ENCODE results near the gene GPM6B. TPM values are rescaled to one million over a fixed set of nuclear protein-coding genes. Genes with fewer than 3 reads are reported as not detected.

Gene GPM6B, protein sequence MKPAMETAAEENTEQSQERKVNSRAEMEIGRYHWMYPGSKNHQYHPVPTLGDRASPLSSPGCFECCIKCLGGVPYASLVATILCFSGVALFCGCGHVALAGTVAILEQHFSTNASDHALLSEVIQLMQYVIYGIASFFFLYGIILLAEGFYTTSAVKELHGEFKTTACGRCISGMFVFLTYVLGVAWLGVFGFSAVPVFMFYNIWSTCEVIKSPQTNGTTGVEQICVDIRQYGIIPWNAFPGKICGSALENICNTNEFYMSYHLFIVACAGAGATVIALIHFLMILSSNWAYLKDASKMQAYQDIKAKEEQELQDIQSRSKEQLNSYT
- not detected for total RNA-seq

DNA sequence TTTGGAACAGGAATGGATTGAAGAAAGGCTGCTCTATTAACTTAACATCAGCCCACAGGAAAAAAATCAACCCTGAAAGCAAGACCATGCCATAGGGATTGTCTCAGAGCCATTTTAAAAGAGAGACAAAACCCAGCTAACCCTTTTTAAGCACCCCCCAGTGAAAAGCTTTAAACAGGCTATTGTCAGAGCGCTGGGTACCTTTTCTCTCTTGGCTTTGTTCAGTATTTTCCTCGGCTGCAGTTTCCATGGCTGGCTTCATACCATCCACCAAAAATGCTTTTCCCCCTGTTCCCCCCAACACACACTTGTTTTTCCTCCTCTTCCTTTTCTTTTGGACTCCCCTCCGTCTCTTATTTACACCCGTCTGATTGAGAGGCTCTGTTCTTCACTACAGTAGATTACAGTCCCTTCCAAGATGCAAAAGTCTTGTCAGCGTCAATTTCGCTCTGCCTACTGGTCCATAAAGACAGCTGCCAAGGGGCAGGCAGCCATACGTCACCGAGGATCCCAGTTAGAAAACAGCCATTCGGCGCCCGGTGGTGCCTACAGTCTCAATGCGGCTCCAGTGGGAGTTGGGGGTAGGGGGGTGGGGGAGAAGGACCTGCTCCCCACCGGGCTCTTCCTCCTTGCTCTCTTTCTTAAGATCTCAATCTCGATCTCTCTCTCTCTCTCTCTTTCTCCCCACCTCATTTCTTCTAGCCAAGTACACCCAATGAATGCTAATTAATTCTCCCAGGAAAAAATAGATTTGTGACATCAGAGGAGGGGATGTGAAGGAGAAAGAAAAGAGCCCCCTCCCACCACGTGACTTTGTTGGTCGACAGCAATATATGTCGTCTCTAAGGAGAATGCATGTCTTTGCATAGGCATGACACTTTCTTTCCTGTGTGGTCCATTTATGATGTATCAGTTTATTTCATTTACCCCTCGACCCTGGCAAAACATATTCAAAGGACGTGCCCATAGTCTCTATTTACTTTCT is at the start of gene GPM6B:
GPM6B (minus strand) TSS at position 451 of the 985 bp plus-strand sequence; CDS start at position 262, 189 bp downstream.
- no peak for DNase-seq (ENCODE audit: low spot score)
- no peak for ATAC-seq
- Mint-ChIP-seq H3K4me1 (ENCODE audit: low read depth in 2 of 2) (no peaks in the 10 kb centered on the region), H3K27me3 (peaks cover 25 to 37% of the 10 kb centered on the region in 2 donors), H3K4me3 (no peak within 1 kb of the TSS), H3K36me3 (no peaks in the 10 kb centered on the region), H3K27ac (no peak within 1 kb of the TSS), H3K9me3 (no peaks in the 10 kb centered on the region)

DNA sequence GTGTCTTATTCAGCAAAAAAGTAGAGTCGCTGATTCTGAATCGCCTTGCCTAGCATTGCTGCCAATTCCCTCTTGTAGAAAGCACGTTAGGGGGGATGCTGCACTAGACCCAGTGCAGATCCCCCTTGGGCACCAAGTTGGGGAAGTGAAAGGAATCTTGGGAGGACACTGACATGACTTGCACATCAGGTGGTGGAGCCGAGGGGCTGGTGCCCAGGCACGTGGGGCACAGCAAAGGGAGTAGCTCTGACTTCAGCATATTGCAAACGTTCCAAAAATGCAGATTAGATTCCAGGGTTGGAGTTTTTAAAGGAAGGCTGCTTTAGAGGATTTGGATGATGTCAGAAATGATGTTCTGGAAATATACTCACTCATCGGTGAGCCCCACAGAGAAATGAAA is 47.4 kb upstream of the GPM6B start:
- Mint-ChIP-seq H3K27me3 (peaks cover 0 to 37% of the 10 kb centered on the region in 2 donors), H3K4me3 (no peak overlapping the region), H3K9me3 (no peaks in the 10 kb centered on the region), H3K27ac (no peak overlapping the region), H3K36me3 (no peaks in the 10 kb centered on the region), H3K4me1 (ENCODE audit: low read depth in 2 of 2) (no peaks in the 10 kb centered on the region)
- DNase-seq (ENCODE audit: low spot score) (no peak), ATAC-seq (no peak)

DNA sequence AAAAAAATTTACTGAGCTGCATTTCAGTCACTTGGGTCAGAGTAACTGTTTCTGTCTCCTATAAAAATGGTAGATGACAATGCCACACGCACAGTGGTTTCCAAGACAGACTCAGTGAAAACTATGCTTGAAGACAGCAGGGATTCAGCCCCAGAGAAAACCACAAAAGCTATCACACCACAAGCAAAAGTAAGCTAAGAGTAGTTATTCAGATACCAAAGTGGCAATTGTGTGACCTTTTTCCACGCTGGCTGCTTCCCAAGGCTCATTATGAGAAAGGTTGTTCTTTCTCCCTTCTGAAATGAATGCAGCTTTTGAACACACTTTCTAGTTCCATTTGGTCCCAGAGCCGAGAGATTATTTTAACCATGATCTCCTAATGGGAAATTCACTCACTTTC is 46.4 kb upstream of the GPM6B start:
- no peaks in the 10 kb centered on the region for H3K4me1 Mint-ChIP-seq (ENCODE audit: low read depth in 2 of 2)
- ATAC-seq: no peak
- no peak overlapping the region for H3K27ac Mint-ChIP-seq
- no peaks in the 10 kb centered on the region for H3K36me3 Mint-ChIP-seq
- H3K27me3 Mint-ChIP-seq: peaks cover 7 to 34% of the 10 kb centered on the region in 2 donors
- H3K9me3 Mint-ChIP-seq: no peaks in the 10 kb centered on the region
- H3K4me3 Mint-ChIP-seq: no peak overlapping the region
- DNase-seq (ENCODE audit: low spot score): no peak

DNA sequence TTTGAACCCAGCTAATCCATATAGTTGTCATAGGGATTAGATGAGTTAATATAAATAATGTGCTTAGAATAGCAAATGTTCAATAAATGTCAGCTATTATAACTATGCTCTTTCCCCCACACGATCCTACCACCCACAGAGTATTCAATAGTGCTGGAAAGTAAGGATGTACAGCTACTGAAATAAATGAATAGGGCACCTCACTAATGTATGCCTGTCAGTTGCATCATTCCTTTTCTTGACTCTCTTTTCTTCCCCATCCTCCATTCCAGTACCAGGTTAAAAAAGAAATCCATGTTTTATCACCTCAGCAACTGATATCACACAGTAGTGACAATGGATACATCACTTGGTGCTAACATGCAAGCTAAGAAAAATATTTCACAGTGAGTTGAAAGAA is 42.8 kb upstream of the GPM6B start:
- Mint-ChIP-seq H3K27me3 (peaks cover 15 to 32% of the 10 kb centered on the region in 2 donors), H3K9me3 (no peaks in the 10 kb centered on the region)

DNA sequence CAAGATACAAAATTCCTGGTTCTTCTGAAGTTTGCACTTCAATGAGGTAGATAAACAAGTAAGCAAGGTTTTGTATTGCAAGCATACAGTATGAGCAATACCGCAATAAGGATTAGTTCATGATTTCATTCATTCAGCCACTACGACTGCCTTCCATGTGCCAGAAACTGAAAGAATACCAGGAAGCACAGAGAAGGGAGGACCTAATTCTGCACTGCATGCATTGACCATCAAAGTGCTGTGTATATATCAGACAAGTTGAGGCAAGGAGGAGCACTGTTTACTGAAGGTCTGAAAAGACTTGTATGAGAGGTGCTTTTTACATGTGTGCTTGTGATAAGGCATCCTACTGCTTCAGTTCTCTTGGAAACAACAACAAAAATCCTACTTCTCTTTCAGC is 40.9 kb upstream of the GPM6B start:
- Mint-ChIP-seq H3K4me1 (ENCODE audit: low read depth in 2 of 2) (no peaks in the 10 kb centered on the region), H3K36me3 (no peaks in the 10 kb centered on the region), H3K4me3 (no peak overlapping the region), H3K27ac (no peak overlapping the region), H3K27me3 (peaks cover 15 to 24% of the 10 kb centered on the region in 2 donors), H3K9me3 (no peaks in the 10 kb centered on the region)
- ATAC-seq (no peak), DNase-seq (ENCODE audit: low spot score) (no peak)

More for the DNA sequence above, 42.8 kb upstream of the GPM6B start:
- Mint-ChIP-seq H3K36me3 (no peaks in the 10 kb centered on the region), H3K27ac (no peak overlapping the region), H3K4me1 (ENCODE audit: low read depth in 2 of 2) (no peaks in the 10 kb centered on the region), H3K4me3 (no peak overlapping the region)
- ATAC-seq: no peak
- no peak for DNase-seq (ENCODE audit: low spot score)

DNA sequence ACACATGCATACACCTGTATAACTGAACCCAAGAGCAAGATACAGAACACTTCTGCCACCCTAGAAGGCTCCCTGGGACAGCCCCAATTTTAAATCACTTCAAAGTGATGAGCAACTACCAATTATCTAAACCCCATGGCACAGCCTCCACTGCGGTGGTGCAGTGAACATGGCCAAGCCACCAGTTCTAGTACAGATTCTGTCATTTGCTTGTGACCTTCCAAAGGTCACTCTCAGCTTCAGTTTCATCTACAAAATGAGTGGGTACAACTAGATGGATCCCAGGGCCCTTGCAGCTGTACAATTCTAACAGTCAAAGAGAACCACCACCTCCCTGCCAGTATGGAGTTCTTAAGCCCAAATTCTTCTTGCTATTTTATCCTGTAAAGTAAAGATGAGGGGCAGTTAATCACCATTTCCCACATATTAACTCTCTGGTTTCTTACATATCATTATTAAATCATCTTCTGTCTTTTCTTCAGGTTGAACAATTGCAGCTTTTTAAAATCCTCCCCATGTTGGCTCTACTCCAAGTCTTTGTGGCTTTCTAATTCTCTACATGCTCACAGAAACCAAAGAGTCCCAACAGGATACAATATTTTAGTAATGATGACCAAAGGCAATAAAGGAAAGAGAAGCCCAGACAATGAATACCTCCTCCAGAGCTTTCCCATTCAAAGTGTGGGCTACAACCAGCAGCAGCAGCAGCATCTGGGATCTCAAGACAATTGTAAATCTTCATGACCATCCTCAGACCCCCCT is 39.0 kb upstream of the GPM6B start:
- Mint-ChIP-seq H3K27ac (no peak overlapping the region), H3K36me3 (no peaks in the 10 kb centered on the region), H3K27me3 (peaks cover 15 to 22% of the 10 kb centered on the region in 2 donors), H3K9me3 (no peaks in the 10 kb centered on the region), H3K4me1 (ENCODE audit: low read depth in 2 of 2) (no peaks in the 10 kb centered on the region), H3K4me3 (no peak overlapping the region)
- no peak for ATAC-seq
- no peak for DNase-seq (ENCODE audit: low spot score)

DNA sequence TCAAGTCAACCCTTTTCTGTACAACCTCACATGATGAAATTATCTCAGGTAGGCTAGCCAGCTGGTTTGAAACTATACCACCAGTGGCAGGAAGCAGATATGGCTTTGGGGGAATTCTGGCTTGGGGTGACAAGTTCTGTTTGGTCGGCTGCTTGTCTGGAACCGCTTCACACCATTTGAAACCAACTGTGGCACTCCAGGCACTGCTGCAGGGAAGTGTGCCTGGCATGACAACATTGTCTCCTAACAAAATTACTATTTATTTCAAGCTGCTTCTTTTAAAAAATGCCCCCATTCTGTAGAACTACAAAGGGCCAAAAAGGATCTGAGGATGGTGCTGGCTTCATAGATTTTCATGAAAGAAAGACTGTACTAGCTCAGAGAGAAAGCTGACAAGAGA is 37.1 kb upstream of the GPM6B start:
- Mint-ChIP-seq H3K36me3 (no peaks in the 10 kb centered on the region), H3K4me1 (ENCODE audit: low read depth in 2 of 2) (no peaks in the 10 kb centered on the region), H3K4me3 (no peak overlapping the region), H3K27me3 (peaks cover 15 to 22% of the 10 kb centered on the region in 2 donors), H3K9me3 (no peaks in the 10 kb centered on the region), H3K27ac (no peak overlapping the region)
- no peak for DNase-seq (ENCODE audit: low spot score)
- no peak for ATAC-seq

DNA sequence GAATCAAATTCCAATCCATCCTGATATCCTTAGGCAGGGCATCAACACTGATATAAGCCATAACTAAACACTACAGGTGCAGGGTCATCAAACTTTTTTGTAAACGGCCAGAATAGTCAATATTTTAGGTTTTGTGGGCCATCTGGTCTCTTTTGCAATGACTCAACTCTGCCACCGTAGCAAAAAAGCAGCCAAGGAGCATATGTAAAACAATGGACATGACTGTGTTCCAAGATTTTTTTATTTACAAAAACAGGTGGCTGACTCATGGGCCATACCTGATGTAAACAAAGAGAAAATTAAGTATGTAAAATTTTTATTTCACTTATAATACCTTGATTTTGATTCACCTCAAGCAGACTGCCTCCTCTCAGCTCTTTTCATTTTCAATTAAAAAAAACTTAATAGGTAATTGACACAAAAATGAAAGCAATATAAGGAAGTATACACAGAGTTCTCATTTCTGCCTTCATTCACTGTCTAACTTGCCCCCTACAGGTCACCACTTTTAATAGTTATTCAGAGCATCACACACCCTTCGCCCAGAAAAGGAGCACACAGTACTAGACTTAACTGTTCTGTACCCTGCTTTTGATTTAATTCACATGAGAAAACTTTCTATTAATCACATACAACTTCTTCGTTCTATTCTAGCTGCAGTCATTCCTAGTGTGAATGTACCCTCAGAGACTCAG is 35.3 kb upstream of the GPM6B start:
- ATAC-seq: no peak

DNA sequence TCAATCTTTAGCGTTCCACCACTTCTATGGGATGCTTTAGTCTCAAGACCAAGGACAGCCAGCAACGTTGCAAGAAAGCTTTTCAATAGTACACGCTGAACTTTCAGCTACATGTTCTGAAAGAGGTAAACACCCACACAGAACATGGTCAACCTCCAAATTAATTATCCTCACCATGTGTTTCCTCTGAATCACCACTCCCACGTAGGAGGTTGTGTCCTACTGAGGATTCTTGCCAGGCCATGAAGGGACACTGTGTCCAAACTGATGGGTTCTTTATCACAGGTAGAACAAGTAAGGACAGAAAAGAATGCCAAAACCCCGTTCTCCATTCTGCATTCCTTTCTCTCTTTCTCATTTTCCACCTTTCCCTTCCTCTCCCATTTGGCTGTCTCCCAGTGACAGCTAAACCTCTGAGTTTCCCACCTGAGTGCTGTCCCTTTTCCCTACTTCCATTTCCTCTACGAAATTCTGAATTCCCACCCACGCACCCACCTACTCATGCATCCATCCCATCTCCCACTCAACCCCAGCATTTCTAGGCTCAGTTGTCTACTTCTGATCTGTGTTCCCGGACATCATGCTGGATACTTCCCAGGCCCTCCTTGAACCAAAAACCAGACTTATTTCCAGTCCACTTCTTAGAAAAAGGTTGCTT is 29.0 kb upstream of the GPM6B start:
- Mint-ChIP-seq H3K4me3 (no peak overlapping the region), H3K4me1 (ENCODE audit: low read depth in 2 of 2) (no peaks in the 10 kb centered on the region), H3K27me3 (peaks cover 9 to 22% of the 10 kb centered on the region in 2 donors), H3K9me3 (no peaks in the 10 kb centered on the region), H3K27ac (no peak overlapping the region), H3K36me3 (no peaks in the 10 kb centered on the region)
- no peak for ATAC-seq
- no peak for DNase-seq (ENCODE audit: low spot score)

More for the DNA sequence above, 35.3 kb upstream of the GPM6B start:
- no peaks in the 10 kb centered on the region for H3K4me1 Mint-ChIP-seq (ENCODE audit: low read depth in 2 of 2)
- H3K4me3 Mint-ChIP-seq: no peak overlapping the region
- no peaks in the 10 kb centered on the region for H3K9me3 Mint-ChIP-seq
- peaks cover 5 to 21% of the 10 kb centered on the region in 2 donors for H3K27me3 Mint-ChIP-seq
- no peaks in the 10 kb centered on the region for H3K36me3 Mint-ChIP-seq
- no peak for DNase-seq (ENCODE audit: low spot score)
- no peak overlapping the region for H3K27ac Mint-ChIP-seq

DNA sequence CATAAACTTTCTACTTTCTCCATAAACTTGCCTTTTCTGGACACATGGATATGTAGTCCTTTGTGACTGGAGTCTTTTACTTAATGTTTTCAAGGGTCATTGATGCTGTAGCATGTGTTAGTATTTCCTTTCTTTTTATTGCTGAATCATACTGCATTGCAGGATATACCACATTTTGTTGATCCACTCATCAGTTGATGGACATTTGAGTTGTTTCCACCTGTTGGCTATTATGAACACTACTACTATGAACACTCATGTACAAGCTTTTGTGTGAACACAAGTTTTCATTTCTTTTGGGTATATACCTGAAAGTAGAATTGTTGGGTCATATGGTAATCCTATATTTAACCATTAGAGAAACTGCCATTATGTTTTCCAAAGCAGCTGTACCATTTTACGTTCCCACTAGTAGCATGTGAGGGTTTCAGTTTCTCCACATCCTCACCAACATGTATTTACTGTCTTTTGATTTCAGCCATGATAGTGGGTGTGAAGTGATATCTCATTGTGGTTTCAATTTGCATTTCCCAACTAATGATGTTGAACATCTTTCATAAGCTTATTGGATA is 26.3 kb upstream of the GPM6B start:
- Mint-ChIP-seq H3K4me3 (no peak overlapping the region), H3K36me3 (no peaks in the 10 kb centered on the region), H3K4me1 (ENCODE audit: low read depth in 2 of 2) (no peaks in the 10 kb centered on the region), H3K27ac (no peak overlapping the region), H3K9me3 (no peaks in the 10 kb centered on the region), H3K27me3 (peaks cover 9 to 22% of the 10 kb centered on the region in 2 donors)
- DNase-seq (ENCODE audit: low spot score) (no peak), ATAC-seq (no peak)

DNA sequence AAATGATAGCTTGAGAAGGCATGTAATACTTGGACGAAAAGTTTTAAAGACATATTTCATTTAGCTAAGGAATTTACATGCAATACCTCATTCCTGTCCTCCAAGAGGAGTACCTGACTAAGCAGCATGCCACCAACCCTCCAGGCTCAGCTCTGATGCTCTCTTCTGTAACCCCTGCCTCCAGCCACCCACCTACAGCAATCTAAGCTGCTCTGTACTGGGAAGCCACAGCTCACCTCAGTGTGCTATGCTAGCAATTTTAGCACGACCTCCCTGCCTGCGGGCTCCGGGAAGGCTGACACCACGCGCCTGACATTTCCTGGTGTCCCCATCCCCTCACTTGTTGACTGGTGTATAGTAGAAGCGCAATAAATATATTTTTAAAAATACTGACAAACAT is 23.2 kb upstream of the GPM6B start:
- Mint-ChIP-seq H3K27ac (no peak overlapping the region), H3K36me3 (no peaks in the 10 kb centered on the region), H3K9me3 (no peaks in the 10 kb centered on the region), H3K4me3 (no peak overlapping the region), H3K27me3 (peaks cover 9 to 24% of the 10 kb centered on the region in 2 donors), H3K4me1 (ENCODE audit: low read depth in 2 of 2) (no peaks in the 10 kb centered on the region)
- ATAC-seq (no peak), DNase-seq (ENCODE audit: low spot score) (no peak)

DNA sequence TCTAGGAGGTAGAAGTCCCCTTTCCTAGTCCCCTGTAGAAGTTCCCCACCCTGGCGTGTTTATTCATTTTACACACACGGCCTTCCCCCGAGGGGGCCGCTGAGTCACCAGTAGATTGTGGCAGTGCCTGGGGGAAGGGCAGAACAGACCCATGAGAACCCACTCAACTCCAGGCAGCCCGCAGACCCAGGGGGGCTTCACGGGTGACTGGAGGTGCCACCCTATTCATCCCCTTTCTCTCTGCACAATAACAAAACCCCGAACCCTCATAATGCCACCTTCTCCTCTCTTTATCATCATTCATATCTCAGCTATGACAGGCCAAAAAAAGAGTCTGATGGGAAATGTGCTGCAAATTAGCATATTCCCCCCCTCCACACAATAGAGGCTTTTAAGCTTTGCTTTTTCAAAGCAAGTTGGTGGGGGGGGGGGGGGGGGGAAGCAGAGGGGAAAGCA is 20.4 kb upstream of the GPM6B start:
- DNase-seq (ENCODE audit: low spot score): no peak
- Mint-ChIP-seq H3K27ac (no peak overlapping the region), H3K4me1 (ENCODE audit: low read depth in 2 of 2) (no peaks in the 10 kb centered on the region), H3K27me3 (peaks cover 9 to 28% of the 10 kb centered on the region in 2 donors), H3K36me3 (no peaks in the 10 kb centered on the region), H3K9me3 (no peaks in the 10 kb centered on the region), H3K4me3 (no peak overlapping the region)
- no peak for ATAC-seq

Measured in natural killer cell treated with Interleukin-12 subunit alpha and Interleukin-12 subunit beta and Interleukin-15 and Interleukin-18, amount 100 ng/mL, for 72 hours (primary cell).